Ovary (tissue), 3 donors: ENCODE measurements around the gene TTC39B.

Experiments
- CTCF ChIP-seq, 3 donors: fragments of 450-650 bp in 2 of 3; fragments of 200-600 bp in 1 of 3; IDR thresholded peaks; one replicate each; pipeline versions ENCODE4 v1.5.1 to v1.8.0; 2016 to 2022; ENCODE audit warnings: antibody characterized with exemption in 3 of 3, mild to moderate bottlenecking in 1 of 3
- EP300 ChIP-seq: sonication (generic); formaldehyde crosslinking; IDR thresholded peaks from one replicate; pipeline ENCODE4 v1.6.1; 2017; ENCODE audit warnings: antibody characterized with exemption
- POLR2A ChIP-seq: fragments of 450-650 bp; IDR thresholded peaks from one replicate; pipeline ENCODE4 v1.6.1; 2017; ENCODE audit warnings: antibody characterized with exemption, mild to moderate bottlenecking, moderate library complexity
- donor health status: DM: no; HTN: no; CAD: no.

- TF ChIP-seq CTCF (IDR thresholded peaks at IDR 0.05) (no peak), POLR2A (no peak), EP300 (no peak)
Measured at GRCh38 chr9:15176836-15177235, 130.2 kb downstream of the TTC39B start.
